ENCODE data around the gene TP53I11. TPM values are rescaled to one million over a fixed set of nuclear protein-coding genes. Genes with fewer than 3 reads are reported as not detected.

TP53I11 gene
- total RNA-seq, 4 donors from 2014 or later, result 58.0 to 91.5 (median 70.6) TPM

DNA sequence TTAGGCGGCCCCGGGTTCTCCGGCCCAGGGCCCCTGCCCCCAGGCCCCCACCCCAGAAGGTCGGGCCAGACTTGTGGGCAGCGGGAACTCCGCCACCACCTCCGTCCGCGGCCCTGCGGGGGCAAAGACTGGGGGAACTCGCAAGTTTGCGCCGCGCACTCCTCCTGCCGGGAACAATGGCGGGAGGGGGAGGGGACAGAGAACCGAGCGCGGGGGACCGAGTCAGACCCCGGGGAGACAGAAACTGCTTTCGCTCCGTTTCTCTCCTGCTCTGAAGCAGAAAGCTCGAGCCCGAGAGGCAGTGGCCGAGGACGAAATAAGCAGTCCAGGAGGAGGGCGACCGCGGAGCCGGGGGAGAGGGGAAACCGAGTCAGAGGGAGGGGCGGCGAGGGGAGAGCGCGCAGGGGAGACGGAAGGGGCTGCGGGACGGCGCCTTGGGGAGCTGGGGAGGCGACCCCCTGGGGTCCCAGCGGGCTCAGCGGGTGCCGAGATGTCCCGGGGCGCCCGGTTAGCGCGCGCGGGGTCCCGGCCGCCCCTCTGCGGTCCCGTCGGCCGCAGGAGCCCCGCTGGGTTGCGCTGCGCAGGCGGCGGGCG is 555 bp downstream of the TP53I11 start:
- no peaks in the 10 kb centered on the region for H3K9me3 ChIP-seq
- WGBS, result 2% methylated on average over 21 of the region's 63 CpGs
- H3K27ac ChIP-seq, result peak overlapping the region; percentile 84
- peak overlapping the region; percentile 96 for H3K4me3 ChIP-seq
- H3K4me1 ChIP-seq, result peaks cover 51% of the 10 kb centered on the region
- TF ChIP-seq EP300 (IDR thresholded peaks at IDR 0.05), result no peak
- TF ChIP-seq POLR2AphosphoS5 (IDR thresholded peaks at IDR 0.05), result no peak
- TF ChIP-seq POLR2A (IDR thresholded peaks at IDR 0.05), result no peak
- TF ChIP-seq, protein P1, sequence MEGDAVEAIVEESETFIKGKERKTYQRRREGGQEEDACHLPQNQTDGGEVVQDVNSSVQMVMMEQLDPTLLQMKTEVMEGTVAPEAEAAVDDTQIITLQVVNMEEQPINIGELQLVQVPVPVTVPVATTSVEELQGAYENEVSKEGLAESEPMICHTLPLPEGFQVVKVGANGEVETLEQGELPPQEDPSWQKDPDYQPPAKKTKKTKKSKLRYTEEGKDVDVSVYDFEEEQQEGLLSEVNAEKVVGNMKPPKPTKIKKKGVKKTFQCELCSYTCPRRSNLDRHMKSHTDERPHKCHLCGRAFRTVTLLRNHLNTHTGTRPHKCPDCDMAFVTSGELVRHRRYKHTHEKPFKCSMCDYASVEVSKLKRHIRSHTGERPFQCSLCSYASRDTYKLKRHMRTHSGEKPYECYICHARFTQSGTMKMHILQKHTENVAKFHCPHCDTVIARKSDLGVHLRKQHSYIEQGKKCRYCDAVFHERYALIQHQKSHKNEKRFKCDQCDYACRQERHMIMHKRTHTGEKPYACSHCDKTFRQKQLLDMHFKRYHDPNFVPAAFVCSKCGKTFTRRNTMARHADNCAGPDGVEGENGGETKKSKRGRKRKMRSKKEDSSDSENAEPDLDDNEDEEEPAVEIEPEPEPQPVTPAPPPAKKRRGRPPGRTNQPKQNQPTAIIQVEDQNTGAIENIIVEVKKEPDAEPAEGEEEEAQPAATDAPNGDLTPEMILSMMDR (IDR thresholded peaks at IDR 0.05), result no peak
- DNase-seq (ENCODE audit: low spot score in 2 of 2), result peak in 1 of 2 donors; percentile 78
- no peaks in the 10 kb centered on the region for H3K27me3 ChIP-seq
- H3K36me3 ChIP-seq, result no peaks in the 10 kb centered on the region

GRCh38 chr11:44949160-44950030 is 1.3 kb downstream of the TP53I11 start:
- DNase-seq (ENCODE audit: low spot score in 2 of 2), result no peak
- peak overlapping the region; percentile 96 for H3K4me3 ChIP-seq
- H3K4me1 ChIP-seq, result peaks cover 48% of the 10 kb centered on the region
- H3K27me3 ChIP-seq, result no peaks in the 10 kb centered on the region
- TF ChIP-seq, protein P1 (IDR thresholded peaks at IDR 0.05), result peak in 1 of 2 donors; percentile 44
- no peak for TF ChIP-seq POLR2AphosphoS5 (IDR thresholded peaks at IDR 0.05)
- H3K36me3 ChIP-seq, result no peaks in the 10 kb centered on the region
- H3K27ac ChIP-seq, result peak overlapping the region; percentile 84
- WGBS, result 25% methylated on average over 8 of the region's 57 CpGs
- no peaks in the 10 kb centered on the region for H3K9me3 ChIP-seq

GRCh38 chr11:44948155-44948554 is 2.5 kb downstream of the TP53I11 start:
- no peak for DNase-seq (ENCODE audit: low spot score in 2 of 2)
- TF ChIP-seq, protein P1 (IDR thresholded peaks at IDR 0.05), result no peak
- no peak for TF ChIP-seq EP300 (IDR thresholded peaks at IDR 0.05)
- Histone ChIP-seq H3K27ac (no peak overlapping the region), H3K4me1 (peaks cover 51% of the 10 kb centered on the region), H3K36me3 (no peaks in the 10 kb centered on the region), H3K27me3 (no peaks in the 10 kb centered on the region), H3K4me3 (no peak overlapping the region), H3K9me3 (no peaks in the 10 kb centered on the region)
- WGBS, result 87% methylated on average over 3 of the region's 3 CpGs

- H3K27ac ChIP-seq, result peak overlapping the region; percentile 23
- H3K4me3 ChIP-seq, result no peak overlapping the region
- H3K9me3 ChIP-seq, result no peaks in the 10 kb centered on the region
- 65% methylated on average over 8 of the region's 9 CpGs for WGBS
- TF ChIP-seq POLR2AphosphoS5 (IDR thresholded peaks at IDR 0.05) (no peak), EP300 (IDR thresholded peaks at IDR 0.05) (no peak), POLR2A (IDR thresholded peaks at IDR 0.05) (no peak)
- TF ChIP-seq, protein P1 (IDR thresholded peaks at IDR 0.05), result no peak
- H3K4me1 ChIP-seq, result peaks cover 60% of the 10 kb centered on the region
- DNase-seq (ENCODE audit: low spot score in 2 of 2), result no peak
- H3K27me3 ChIP-seq, result no peaks in the 10 kb centered on the region
- no peaks in the 10 kb centered on the region for H3K36me3 ChIP-seq
Measured at GRCh38 chr11:44947114-44947513, 3.6 kb downstream of the TP53I11 start.

DNA sequence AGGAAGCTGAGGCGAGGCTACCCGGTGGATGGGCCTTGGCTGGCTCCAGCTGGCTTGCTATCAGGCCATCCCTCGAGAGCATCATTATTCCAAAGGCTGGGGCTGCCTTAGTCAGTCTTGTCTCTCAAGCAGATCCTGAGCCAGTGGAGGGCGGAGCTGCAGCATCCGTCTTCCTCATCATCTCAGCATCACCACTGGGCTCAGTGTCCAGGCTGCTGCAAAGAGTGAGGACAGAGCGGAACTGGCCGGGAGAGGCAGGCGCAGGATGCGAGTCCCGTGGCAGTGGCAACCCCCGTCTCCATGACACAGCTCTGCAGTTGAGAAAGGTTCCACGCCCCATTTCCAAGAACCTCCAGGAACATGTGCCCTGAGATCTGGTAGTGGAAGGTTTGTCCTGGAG is 4.4 kb downstream of the TP53I11 start:
- peaks cover 68% of the 10 kb centered on the region for H3K4me1 ChIP-seq
- H3K36me3 ChIP-seq, result no peaks in the 10 kb centered on the region
- 38% methylated on average over 4 of the region's 12 CpGs for WGBS
- no peaks in the 10 kb centered on the region for H3K9me3 ChIP-seq
- no peak overlapping the region for H3K27ac ChIP-seq
- no peak overlapping the region for H3K4me3 ChIP-seq
- peak; percentile 93 to 94 for DNase-seq (ENCODE audit: low spot score in 2 of 2)
- peak in 1 of 3 donors; percentile 78 for TF ChIP-seq POLR2AphosphoS5 (IDR thresholded peaks at IDR 0.05)
- TF ChIP-seq POLR2A (IDR thresholded peaks at IDR 0.05), result no peak
- no peaks in the 10 kb centered on the region for H3K27me3 ChIP-seq

Measured in suprapubic skin (tissue), 4 donors.